Kidney (tissue), 14 donors: Measurements from ENCODE around the gene EPAS1. TPM values are rescaled to one million over a fixed set of nuclear protein-coding genes. Genes with fewer than 3 reads are reported as not detected.

ENCODE experiments used
- DNase-seq, 5 donors: peaks; one replicate each; pipeline ENCODE4 v3.0.0-alpha.2; 2013 to 2020
- FAIRE-seq: peaks from 2 replicates; lab custom pipeline; 2012; peaks lifted over from hg19 to GRCh38; lab: Jason Lieb, UNC
- H3K27ac ChIP-seq, 2 donors: one replicate each; pipeline ENCODE4 v1.7.0; 2013; ENCODE audit warnings: low read depth in 2 of 2, low read length in 2 of 2, inconsistent platforms in 1 of 2
- H3K27me3 ChIP-seq: one replicate; pipeline ENCODE4 v1.7.1; 2013; ENCODE audit warnings: low read length, inconsistent platforms; ENCODE audit not compliant: control insufficient read depth, insufficient read depth
- H3K36me3 ChIP-seq, 3 donors: one replicate each; pipeline versions ENCODE4 v1.7.0 to v1.7.1; 2013; ENCODE audit warnings: low read length in 3 of 3, control low read depth in 1 of 3, inconsistent platforms in 1 of 3; ENCODE audit not compliant: insufficient read depth in 3 of 3, control insufficient read depth in 2 of 3
- H3K4me1 ChIP-seq, 3 donors: one replicate each; pipeline versions ENCODE4 v1.7.0 to v1.7.1; 2013; ENCODE audit warnings: low read length in 3 of 3, inconsistent platforms in 1 of 3, low read depth in 1 of 3; ENCODE audit not compliant: control insufficient read depth in 2 of 3, insufficient read depth in 2 of 3
- H3K4me3 ChIP-seq, 3 donors: one replicate each; pipeline versions ENCODE4 v1.7.0 to v1.8.1; 2013; ENCODE audit warnings: low read length in 3 of 3, control low read depth in 1 of 3, inconsistent platforms in 1 of 3
- H3K9ac ChIP-seq, 3 donors: one replicate each; pipeline versions ENCODE4 v1.7.0 to v1.7.1; 2013; ENCODE audit warnings: low read length in 3 of 3, control low read depth in 1 of 3, inconsistent platforms in 1 of 3
- H3K9me3 ChIP-seq, 3 donors: one replicate each; pipeline versions ENCODE4 v1.7.0 to v1.7.1; 2013; ENCODE audit warnings: low read length in 3 of 3, control low read depth in 1 of 3, inconsistent platforms in 1 of 3; ENCODE audit not compliant: control insufficient read depth in 2 of 3, insufficient read depth in 1 of 3
- CTCF ChIP-seq: IDR thresholded peaks from 3 replicates; pipeline ENCODE4 v1.5.1; 2012; ENCODE audit warnings: mild to moderate bottlenecking, moderate library complexity, borderline replicate concordance; ENCODE audit not compliant: insufficient read depth; ENCODE audit errors: extremely low read depth
- intact Hi-C: fragments of 100-400 bp; cut with DNase I; formaldehyde crosslinking; loops from one replicate; pipeline ENCODE4 v1.11.1; 2022
- polyA plus RNA-seq: library from polyadenylated mRNA; stranded (reverse); fragments of 350-450 nt; fragmentation: Illumina TruSeq; extraction: RNeasy Lipid Tissue Mini Kit (QIAGEN cat#74804); gene quantifications from one replicate; pipeline ENCODE4 v1.2.3, GENCODE V29; 2014; ENCODE audit warnings: low read depth, low replicate concordance; ENCODE audit not compliant: insufficient read depth
- total RNA-seq: library from RNA; stranded (reverse); fragmentation: NEBNext Ultra II Directional; extraction: Animal tissue kit (Norgen Biotek cat#: 25700); gene quantifications from one replicate; pipeline ENCODE4 v1.2.1, GENCODE V29; 2021
- donor health status: control.
- donor health status: control.
- donor health status: control.
- donor health status: control.
- donor health status: control.
- donor health status: DM: yes; HTN: yes; CAD: no.
- donor health status: Normal renal cell carcinoma (clear cell type).

The EPAS1 gene
- total and polyA plus RNA-seq, 2 donors from 2014 or later: 142 to 398 TPM

GRCh38 chr2:46326231-46326980, 29.2 kb downstream of the EPAS1 start:
- peak overlapping the region; percentile 19 to 56 for H3K27ac ChIP-seq
- no peaks in the 10 kb centered on the region for H3K9me3 ChIP-seq
- no peaks in the 10 kb centered on the region for H3K36me3 ChIP-seq
- H3K27me3 ChIP-seq: no peaks in the 10 kb centered on the region
- FAIRE-seq (no peak), DNase-seq (no peak)
- H3K4me3 ChIP-seq: no peak overlapping the region
- intact Hi-C loops: no loop called here
- peaks cover 0 to 62% (median 60%) of the 10 kb centered on the region in 3 donors for H3K4me1 ChIP-seq
- TF ChIP-seq CTCF: no peak
- H3K9ac ChIP-seq: no peak overlapping the region

GRCh38 chr2:46327627-46328026, 30.4 kb downstream of the EPAS1 start:
- no peaks in the 10 kb centered on the region for H3K27me3 ChIP-seq
- no peak for TF ChIP-seq CTCF
- FAIRE-seq: no peak
- H3K4me3 ChIP-seq: no peak overlapping the region
- peaks cover 0 to 74% (median 64%) of the 10 kb centered on the region in 3 donors for H3K4me1 ChIP-seq
- H3K27ac ChIP-seq: peak overlapping the region; percentile 33 to 56
- H3K9ac ChIP-seq: no peak overlapping the region
- DNase-seq: no peak
- H3K9me3 ChIP-seq: no peaks in the 10 kb centered on the region
- no peaks in the 10 kb centered on the region for H3K36me3 ChIP-seq
- intact Hi-C loops: no loop called here

GRCh38 chr2:46328291-46328690, 31.1 kb downstream of the EPAS1 start:
- Histone ChIP-seq H3K36me3 (no peaks in the 10 kb centered on the region), H3K27me3 (no peaks in the 10 kb centered on the region), H3K27ac (peak overlapping the region in 1 of 2 donors; percentile 56), H3K9ac (no peak overlapping the region), H3K4me1 (peaks cover 0 to 81% (median 68%) of the 10 kb centered on the region in 3 donors), H3K9me3 (no peaks in the 10 kb centered on the region), H3K4me3 (no peak overlapping the region)
- intact Hi-C loops: no loop called here
- FAIRE-seq: no peak
- TF ChIP-seq CTCF: no peak
- peak in 2 of 5 donors; percentile 56 to 59 for DNase-seq
